OCI-LY1 (cell line): ENCODE measurements around the gene TACR1.

Experiments used
- EZH2 ChIP-seq: fragments of 200-600 bp; sonication (generic), shearing (Covaris generic); IDR thresholded peaks from 2 replicates; pipeline ENCODE4 v1.8.0; 2017; ENCODE audit warnings: borderline replicate concordance, mixed run types, mild to moderate bottlenecking, antibody characterized with exemption, low read length, moderate library complexity, mixed read lengths
- TF ChIP-seq, protein P1 (sequence below): fragments of 200-600 bp; sonication (generic), shearing (Covaris generic); IDR thresholded peaks from 2 replicates; pipeline ENCODE4 v1.5.1; 2017; ENCODE audit warnings: mild to moderate bottlenecking, antibody characterized with exemption, low read length, moderate library complexity, mixed read lengths

DNA sequence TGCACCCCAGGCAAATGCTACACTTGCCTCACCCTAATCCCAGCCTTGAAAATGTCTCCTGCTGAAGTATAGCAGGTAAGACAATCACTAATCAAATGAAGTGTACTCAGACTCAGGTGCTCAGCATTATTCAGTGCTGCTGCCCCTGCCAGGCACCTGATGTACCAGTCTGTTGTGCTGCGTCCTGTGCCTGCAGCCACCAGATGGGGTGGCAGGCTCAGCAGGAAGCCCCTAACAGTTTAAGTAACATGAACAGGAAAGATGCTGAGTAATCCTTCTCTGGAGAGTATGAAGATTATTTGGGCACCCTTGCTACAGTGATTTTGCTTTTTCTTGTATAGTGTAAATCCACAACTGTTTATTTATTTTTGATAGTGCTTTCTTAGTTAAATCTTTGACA, 69.1 kb downstream of the TACR1 start:
- TF ChIP-seq, protein P1, sequence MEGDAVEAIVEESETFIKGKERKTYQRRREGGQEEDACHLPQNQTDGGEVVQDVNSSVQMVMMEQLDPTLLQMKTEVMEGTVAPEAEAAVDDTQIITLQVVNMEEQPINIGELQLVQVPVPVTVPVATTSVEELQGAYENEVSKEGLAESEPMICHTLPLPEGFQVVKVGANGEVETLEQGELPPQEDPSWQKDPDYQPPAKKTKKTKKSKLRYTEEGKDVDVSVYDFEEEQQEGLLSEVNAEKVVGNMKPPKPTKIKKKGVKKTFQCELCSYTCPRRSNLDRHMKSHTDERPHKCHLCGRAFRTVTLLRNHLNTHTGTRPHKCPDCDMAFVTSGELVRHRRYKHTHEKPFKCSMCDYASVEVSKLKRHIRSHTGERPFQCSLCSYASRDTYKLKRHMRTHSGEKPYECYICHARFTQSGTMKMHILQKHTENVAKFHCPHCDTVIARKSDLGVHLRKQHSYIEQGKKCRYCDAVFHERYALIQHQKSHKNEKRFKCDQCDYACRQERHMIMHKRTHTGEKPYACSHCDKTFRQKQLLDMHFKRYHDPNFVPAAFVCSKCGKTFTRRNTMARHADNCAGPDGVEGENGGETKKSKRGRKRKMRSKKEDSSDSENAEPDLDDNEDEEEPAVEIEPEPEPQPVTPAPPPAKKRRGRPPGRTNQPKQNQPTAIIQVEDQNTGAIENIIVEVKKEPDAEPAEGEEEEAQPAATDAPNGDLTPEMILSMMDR: peak; percentile 23
- TF ChIP-seq EZH2: no peak
